Endothelial cell of umbilical vein (primary cell): Measurements from ENCODE around the gene HTT-AS. TPM values are rescaled to one million over a fixed set of nuclear protein-coding genes. Genes with fewer than 3 reads are reported as not detected.

Source experiments
- BruUV-seq: library from RNA; stranded (reverse); fragments of 400-500 nt; replicated peaks from 2 replicates; lab custom pipeline; 2021; lab: Mats Ljungman, UMichigan
- CTCF ChIA-PET: fragments of 300-600, 350-600 bp; sonication (Branson Sonifier 250); formaldehyde crosslinking; loops from one replicate; lab custom pipeline; 2021; ENCODE audit warnings: antibody characterized with exemption, inconsistent platforms; lab: Charles Lee
- POLR2A ChIA-PET: fragments of 300-600, 350-600 bp; sonication (Branson Sonifier 250); formaldehyde crosslinking; loops from one replicate; lab custom pipeline; 2021; ENCODE audit warnings: antibody characterized with exemption, inconsistent platforms; lab: Charles Lee
- DNase-seq: peaks from one replicate; pipeline ENCODE4 v3.0.0-alpha.2; 2011; ENCODE audit warnings: low read depth, low spot score
- FAIRE-seq: peaks from 2 replicates; lab custom pipeline; 2011; peaks lifted over from hg19 to GRCh38; lab: Jason Lieb, UNC
- H2AFZ ChIP-seq: 2 replicates; pipeline ENCODE4 v1.6.0; 2012; ENCODE audit warnings: low read depth, low read length, control low read depth, inconsistent platforms
- H3K27ac ChIP-seq: 2 replicates; pipeline ENCODE4 v1.5.1; 2011; ENCODE audit warnings: low read depth, mild to moderate bottlenecking, control low read depth, low read length, moderate library complexity; ENCODE audit not compliant: insufficient read depth
- H3K27me3 ChIP-seq, 2 experiments: 2 replicates each; pipeline versions ENCODE4 v1.6.0 to v1.6.1; 2011; ENCODE audit warnings: low read length in 2 of 2, mixed read lengths in 1 of 2; ENCODE audit not compliant: control insufficient read depth in 2 of 2, insufficient read depth in 2 of 2
- H3K36me3 ChIP-seq, 2 experiments: 2 replicates in 1 of 2; 3 replicates in 1 of 2; pipeline ENCODE4 v1.5.1; 2011; ENCODE audit warnings: low read length in 2 of 2, mild to moderate bottlenecking in 1 of 2, moderate library complexity in 1 of 2; ENCODE audit not compliant: control insufficient read depth in 2 of 2, insufficient read depth in 2 of 2; ENCODE audit errors: extremely low read depth in 1 of 2
- H3K4me1 ChIP-seq: 3 replicates; pipeline ENCODE4 v1.5.1; 2011; ENCODE audit warnings: mild to moderate bottlenecking, low read length; ENCODE audit not compliant: control insufficient read depth, insufficient read depth; ENCODE audit errors: extremely low read depth
- H3K4me2 ChIP-seq: 2 replicates; pipeline ENCODE4 v1.6.1; 2011; ENCODE audit warnings: low read length, control low read depth, mixed read lengths; ENCODE audit not compliant: insufficient read depth
- H3K4me3 ChIP-seq, 3 experiments: fragments of 200-600 bp in 1 of 3; sonication (generic), shearing (Covaris generic) in 1 of 3; replicated peaks in 1 of 3; 2 replicates each; pipeline ENCODE4 v1.5.1; 2011 to 2016; ENCODE audit warnings: control low read depth in 3 of 3, low read length in 3 of 3, mild to moderate bottlenecking in 2 of 3, inconsistent platforms in 1 of 3, low read depth in 1 of 3, moderate library complexity in 1 of 3; ENCODE audit not compliant: insufficient read depth in 1 of 3
- H3K79me2 ChIP-seq: 2 replicates; pipeline ENCODE4 v1.6.0; 2012; ENCODE audit warnings: low read length, inconsistent platforms; ENCODE audit not compliant: control insufficient read depth, insufficient read depth
- H3K9ac ChIP-seq: replicated peaks from 2 replicates; pipeline ENCODE3; 2011; ENCODE audit warnings: low read length, control low read depth; ENCODE audit not compliant: insufficient read depth; ENCODE audit errors: extremely low read depth
- H3K9me1 ChIP-seq: replicated peaks from 3 replicates; pipeline ENCODE4 v1.6.0; 2011; ENCODE audit warnings: mild to moderate bottlenecking, low read length; ENCODE audit not compliant: control insufficient read depth, insufficient read depth; ENCODE audit errors: extremely low read depth
- H3K9me3 ChIP-seq: replicated peaks from 2 replicates; pipeline ENCODE4 v1.5.1; 2012; ENCODE audit warnings: low read length, inconsistent platforms; ENCODE audit not compliant: control insufficient read depth, insufficient read depth
- H4K20me1 ChIP-seq: replicated peaks from 2 replicates; pipeline ENCODE3; 2011; ENCODE audit warnings: mild to moderate bottlenecking, low read length; ENCODE audit not compliant: control insufficient read depth, insufficient read depth; ENCODE audit errors: extremely low read depth
- CTCF ChIP-seq, 2 donors: IDR thresholded peaks; 1 replicate in 1 of 2; 2 replicates in 1 of 2; pipeline ENCODE4 v1.5.1; 2011; ENCODE audit warnings: low read length in 2 of 2, mild to moderate bottlenecking in 2 of 2, moderate library complexity in 2 of 2, control low read depth in 1 of 2, inconsistent platforms in 1 of 2, low read depth in 1 of 2; ENCODE audit not compliant: insufficient read depth in 1 of 2; ENCODE audit errors: extremely low read depth in 1 of 2
- GATA2 ChIP-seq: IDR thresholded peaks from 2 replicates; pipeline ENCODE4 v1.7.0; 2011; ENCODE audit warnings: low read depth, mild to moderate bottlenecking, moderate library complexity, mixed read lengths, low read length; ENCODE audit not compliant: insufficient read length, insufficient read depth
- JUN ChIP-seq: IDR thresholded peaks from 2 replicates; pipeline ENCODE4 v1.6.1; 2011; ENCODE audit warnings: borderline replicate concordance, low read depth; ENCODE audit not compliant: insufficient read length, insufficient read depth
- MYC ChIP-seq: IDR thresholded peaks from one replicate; pipeline ENCODE4 v1.6.1; 2011; ENCODE audit warnings: mild to moderate bottlenecking, low read depth, low read length
- POLR2A ChIP-seq: IDR thresholded peaks from 2 replicates; pipeline ENCODE4 v1.6.1; 2012; ENCODE audit warnings: low read depth, mild to moderate bottlenecking, control low read depth, low read length
- POLR2AphosphoS5 ChIP-seq: IDR thresholded peaks from 2 replicates; pipeline ENCODE4 v1.6.1; 2012; ENCODE audit warnings: low read depth, mild to moderate bottlenecking, control low read depth, low read length, moderate library complexity; ENCODE audit not compliant: insufficient read depth
- dilution Hi-C: fragments of 300-500 bp; cut with MboI; formaldehyde crosslinking; loops from one replicate; pipeline ENCODE4 v1.15.0; 2019; ENCODE audit warnings: low sequenced_read_pairs; ENCODE audit not compliant: extremely low pct_ligation_motif_present
- intact Hi-C: fragments of 100-400 bp; cut with micrococcal nuclease; formaldehyde crosslinking; loops from one replicate; pipeline ENCODE4 v1.10.0; 2022
- polyA plus RNA-seq, 4 experiments: library from polyadenylated mRNA; depleted of rRNA in 3 of 4; stranded (reverse) in 3 of 4; unstranded in 1 of 4; fragments of >200 nt; gene quantifications; 2 replicates each; pipeline versions ENCODE4 v1.2.1 to v1.2.3, GENCODE V29; 2011 to 2012; ENCODE audit warnings: missing spikeins in 1 of 4
- total RNA-seq: library from RNA; stranded (reverse); gene quantifications from 2 replicates; pipeline ENCODE4 v1.2.3, GENCODE V29; 2021
- TF ChIP-seq, protein P1 (sequence below): IDR thresholded peaks from 2 replicates; pipeline ENCODE4 v1.6.1; 2011; ENCODE audit not compliant: insufficient read depth, insufficient read length

HTT-AS gene
- total and polyA plus RNA-seq, 2 donors (not counting 3 experiments of a cell fraction or from before 2014, with no cell fraction given) = not detected

GRCh38 chr4:3108211-3108610, 33.9 kb upstream of the HTT-AS start:
- Histone ChIP-seq H4K20me1 (no peaks in the 10 kb centered on the region), H2AFZ (no peak overlapping the region), H3K36me3 (peaks cover 3 to 4% of the 10 kb centered on the region in 2 experiments), H3K9ac (no peak overlapping the region), H3K9me1 (no peaks in the 10 kb centered on the region), H3K4me2 (no peak overlapping the region), H3K4me1 (peaks cover 54% of the 10 kb centered on the region), H3K4me3 (no peak overlapping the region), H3K27ac (peak overlapping the region; percentile 66), H3K27me3 (no peaks in the 10 kb centered on the region), H3K79me2 (no peaks in the 10 kb centered on the region), H3K9me3 (no peaks in the 10 kb centered on the region)
- DNase-seq = no peak
- dilution Hi-C loops = no loop called here
- BruUV-seq = no TSS peak
- intact Hi-C loops = no loop called here
- TF ChIP-seq, protein P1, sequence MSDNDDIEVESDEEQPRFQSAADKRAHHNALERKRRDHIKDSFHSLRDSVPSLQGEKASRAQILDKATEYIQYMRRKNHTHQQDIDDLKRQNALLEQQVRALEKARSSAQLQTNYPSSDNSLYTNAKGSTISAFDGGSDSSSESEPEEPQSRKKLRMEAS = no peak
- TF ChIP-seq POLR2A (no peak), CTCF (IDR thresholded peaks at IDR 0.05; ENCODE audit: extremely low read depth in 1 of 2, insufficient read depth in 1 of 2, low read depth in 1 of 2, low read length in 2 of 2) (no peak), MYC (no peak), POLR2AphosphoS5 (no peak), JUN (no peak), GATA2 (no peak)
- ChIA-PET CTCF (interaction anchor here (0.9 to 7.5 kb wide), 14 partner anchors 11 to 373 kb away, joined by 3 to 264 read pairs (median 6); no protein-coding TSS in a partner anchor), POLR2A (no interaction called here)
- no peak for FAIRE-seq
